ENCODE results near the gene CFAP57.

CFAP57 gene

DNA sequence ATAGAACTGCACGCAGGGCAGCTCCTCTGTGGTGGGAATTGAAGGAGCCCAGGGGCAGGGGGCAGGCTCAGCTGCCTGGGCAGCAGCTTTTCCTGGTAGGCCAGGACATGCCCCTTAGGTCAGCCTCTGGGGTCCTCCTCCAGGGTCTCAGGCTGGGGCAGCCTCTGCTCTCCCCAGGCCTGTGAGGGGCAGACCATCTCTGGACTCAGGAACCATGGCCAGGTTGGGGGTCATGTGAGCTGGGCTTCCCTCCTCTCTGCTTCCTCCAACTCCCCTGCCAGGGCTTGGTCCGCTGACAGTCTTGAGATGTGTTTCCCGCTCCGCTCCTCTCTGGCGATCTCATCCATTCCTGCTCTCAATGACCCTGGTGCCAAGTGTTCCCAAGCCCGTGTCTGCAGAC is 107.5 kb downstream of the CFAP57 start:
- DNase-seq: no peak

DNA sequence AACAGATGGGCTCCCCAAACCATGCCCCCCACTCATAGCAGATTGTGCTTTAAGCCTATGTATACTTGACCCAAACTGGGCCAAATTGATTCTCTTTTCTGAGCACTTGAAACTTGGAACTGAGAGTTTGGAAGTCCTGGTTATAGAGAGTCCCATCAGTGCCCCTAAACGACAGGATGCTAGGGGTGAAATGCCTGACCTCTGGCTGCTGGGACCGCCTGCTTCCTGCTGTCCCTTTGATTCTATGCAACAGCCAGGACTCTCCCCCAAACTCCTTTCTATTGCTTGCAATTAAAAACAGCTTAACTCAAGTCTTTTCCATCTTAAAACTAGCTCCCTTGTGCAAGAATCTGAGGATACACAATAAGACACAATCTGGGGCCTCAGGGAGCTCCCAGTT is 108.6 kb downstream of the CFAP57 start:
- no peak for DNase-seq

DNA sequence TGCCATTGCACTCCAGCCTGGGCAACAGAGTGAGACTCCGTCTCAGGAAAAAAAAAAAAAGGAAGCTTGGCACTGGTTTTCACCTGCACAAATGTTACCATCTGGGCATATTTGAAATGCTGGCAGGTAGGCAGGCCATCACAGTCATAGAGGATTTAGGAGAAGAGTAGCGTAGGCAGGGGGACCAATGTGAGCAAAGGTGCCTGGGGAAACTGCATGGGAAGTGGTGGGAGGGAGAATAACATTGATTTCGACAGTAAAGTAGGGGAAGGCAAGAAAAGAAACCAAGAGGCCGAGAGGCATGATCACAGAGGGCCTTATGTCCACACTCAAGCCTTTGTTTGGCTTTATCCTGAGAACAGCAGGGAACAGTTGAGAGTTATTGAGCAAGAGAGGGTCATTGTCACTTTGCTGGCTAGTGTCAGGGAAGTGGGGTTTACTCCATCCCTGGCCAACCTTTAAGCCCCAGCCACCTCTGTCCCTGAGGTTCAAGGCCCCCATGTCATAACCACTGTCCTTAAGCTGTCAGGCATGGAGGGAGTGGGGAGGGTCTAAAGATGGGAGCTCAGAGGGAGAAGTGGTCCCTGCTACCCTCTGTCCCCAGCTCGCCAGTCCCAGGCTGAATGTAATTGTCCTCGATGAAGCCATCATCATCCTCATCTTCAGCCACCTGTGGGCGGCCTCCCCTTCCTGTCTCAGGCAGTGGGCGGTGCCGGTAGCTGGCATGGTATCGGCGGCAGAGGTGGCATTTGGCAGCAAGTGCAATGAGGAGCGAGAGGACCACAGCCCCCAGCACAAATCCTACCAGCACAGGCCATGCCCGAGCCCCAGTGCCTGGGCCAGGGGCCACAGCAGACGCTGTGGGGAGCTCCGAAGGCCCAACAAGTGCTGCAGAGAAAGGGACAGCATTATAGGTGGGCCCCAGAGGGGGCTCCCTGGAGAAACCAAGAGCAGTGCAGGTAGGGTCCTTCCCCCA is 110.4 kb downstream of the CFAP57 start:
- DNase-seq: no peak

DNA sequence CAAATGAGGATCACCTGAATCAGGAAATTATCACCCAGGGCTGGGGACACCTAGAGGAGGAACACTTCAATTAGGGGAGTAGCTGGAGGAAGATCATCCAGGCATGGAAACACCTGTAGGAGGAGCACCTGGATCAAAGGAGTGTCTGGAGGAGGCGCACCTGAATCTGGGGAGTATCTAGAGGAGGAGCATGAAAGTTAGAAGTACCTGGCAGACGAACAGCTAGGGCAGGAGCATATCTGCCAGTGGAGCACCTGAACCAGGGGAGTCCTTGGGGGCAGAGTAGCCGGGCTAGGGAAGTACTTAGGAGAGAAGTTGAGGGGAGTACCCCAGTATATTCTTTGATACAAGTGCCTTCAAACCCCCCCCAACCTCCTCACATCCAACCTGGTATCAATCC is 111.9 kb downstream of the CFAP57 start:
- no peak for DNase-seq

DNA sequence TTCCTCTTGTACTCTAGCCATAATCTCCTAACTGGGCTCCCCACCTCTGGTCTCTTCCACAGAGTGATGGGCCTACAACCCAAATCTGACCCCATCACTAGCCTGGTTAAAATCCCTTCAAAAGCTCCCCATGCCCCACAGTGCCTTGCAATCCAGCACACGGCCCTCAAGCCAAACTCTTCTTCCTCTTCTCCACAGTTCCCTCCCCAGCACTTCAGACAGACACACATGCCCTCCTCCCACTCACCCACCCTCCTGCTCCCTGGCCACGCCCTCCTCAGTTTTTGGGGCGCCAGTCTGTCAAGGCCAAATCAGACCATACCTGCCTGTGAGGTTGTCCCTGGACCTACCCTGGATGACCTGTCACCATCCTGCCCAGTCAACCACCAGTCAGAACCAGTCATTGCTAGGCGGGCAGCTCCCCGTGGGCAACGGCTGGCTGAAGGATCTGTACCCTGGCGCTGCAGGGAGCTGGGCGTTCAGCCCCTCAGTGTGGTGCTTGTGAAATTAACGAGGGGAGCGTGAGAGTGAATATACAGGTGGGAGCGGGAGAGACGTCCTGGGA is 112.5 kb downstream of the CFAP57 start:
- no peak for DNase-seq

DNA sequence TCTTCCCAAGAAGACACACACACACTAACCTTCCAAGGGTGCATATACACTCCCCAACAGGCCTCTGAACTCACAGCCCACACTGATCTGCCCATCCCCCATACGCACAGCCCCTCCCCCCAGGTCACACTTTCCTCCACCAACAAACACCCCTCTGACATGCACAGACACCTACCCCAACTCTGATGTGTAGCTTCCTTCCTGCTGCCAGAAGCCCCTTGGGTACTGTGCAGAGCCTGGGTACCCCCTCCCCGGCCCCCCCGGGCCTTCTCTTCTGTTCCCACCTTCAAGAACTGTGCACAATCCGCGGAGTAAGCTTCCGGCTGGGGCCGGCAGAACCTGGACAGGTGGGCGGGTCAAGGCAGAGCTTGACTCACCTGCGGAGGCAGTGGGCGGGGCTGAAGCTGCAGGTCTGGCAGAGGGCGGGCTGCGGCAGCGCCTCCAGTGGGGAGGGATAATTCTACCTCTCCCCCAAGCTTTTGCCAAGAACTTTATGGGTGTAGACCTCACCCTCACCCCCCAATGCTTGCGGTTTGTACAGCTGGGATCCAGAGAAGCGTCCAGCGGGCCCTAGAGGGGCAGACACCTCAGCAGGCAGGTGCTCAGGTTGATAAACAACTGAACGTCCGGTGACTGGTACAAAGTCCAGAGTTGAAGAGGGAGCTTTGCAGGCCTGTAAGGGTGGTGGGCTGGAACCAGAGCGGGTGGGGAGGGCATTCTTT is 113.3 kb downstream of the CFAP57 start, which contains the start of gene C1orf210:
Gene C1orf210, minus strand, starts transcription at position 313 of the 722 bp plus-strand sequence. CDS start 2,311 bp downstream, outside the sequence.
- DNase-seq: no peak

- DNase-seq: no peak
These were observed 114.0 kb downstream of the CFAP57 start for GRCh38 chr1:43286115-43286514.

- no peak for DNase-seq
These were observed 114.4 kb downstream of the CFAP57 start for GRCh38 chr1:43286533-43286932.

DNA sequence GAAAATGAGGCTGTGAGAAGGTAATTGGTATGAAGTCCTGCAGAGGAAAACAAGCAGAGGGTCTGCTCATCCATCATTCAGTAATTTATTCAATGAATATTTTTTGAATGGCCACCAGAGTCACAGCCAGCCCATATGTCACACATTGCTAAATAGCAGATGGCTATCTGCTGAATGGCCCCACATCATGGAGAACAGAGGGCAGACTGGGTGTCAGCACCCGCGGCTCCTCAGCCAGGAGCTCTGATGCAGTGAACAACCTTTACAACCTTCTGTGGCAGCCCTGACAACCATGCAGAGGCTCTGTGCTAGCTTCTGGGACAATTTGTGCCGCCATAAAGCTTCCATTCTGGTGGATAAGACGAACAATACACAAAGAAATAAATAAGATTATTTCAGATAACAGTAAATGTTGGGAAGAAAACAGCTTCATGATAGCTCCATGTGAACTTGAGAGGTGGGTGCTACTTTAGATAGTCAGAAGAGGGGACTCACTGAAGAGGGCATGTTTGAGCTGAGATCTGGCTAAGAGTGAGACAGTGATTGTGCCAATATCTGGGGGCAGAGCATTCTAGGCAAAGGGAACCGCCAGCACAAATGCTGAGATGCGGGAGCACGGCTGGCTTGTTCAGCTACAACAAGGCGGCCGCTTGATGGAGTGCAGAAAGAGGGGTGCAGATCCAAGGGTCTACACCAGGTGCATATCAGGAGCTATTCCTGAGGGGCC is 116.1 kb downstream of the CFAP57 start:
- DNase-seq: no peak

DNA sequence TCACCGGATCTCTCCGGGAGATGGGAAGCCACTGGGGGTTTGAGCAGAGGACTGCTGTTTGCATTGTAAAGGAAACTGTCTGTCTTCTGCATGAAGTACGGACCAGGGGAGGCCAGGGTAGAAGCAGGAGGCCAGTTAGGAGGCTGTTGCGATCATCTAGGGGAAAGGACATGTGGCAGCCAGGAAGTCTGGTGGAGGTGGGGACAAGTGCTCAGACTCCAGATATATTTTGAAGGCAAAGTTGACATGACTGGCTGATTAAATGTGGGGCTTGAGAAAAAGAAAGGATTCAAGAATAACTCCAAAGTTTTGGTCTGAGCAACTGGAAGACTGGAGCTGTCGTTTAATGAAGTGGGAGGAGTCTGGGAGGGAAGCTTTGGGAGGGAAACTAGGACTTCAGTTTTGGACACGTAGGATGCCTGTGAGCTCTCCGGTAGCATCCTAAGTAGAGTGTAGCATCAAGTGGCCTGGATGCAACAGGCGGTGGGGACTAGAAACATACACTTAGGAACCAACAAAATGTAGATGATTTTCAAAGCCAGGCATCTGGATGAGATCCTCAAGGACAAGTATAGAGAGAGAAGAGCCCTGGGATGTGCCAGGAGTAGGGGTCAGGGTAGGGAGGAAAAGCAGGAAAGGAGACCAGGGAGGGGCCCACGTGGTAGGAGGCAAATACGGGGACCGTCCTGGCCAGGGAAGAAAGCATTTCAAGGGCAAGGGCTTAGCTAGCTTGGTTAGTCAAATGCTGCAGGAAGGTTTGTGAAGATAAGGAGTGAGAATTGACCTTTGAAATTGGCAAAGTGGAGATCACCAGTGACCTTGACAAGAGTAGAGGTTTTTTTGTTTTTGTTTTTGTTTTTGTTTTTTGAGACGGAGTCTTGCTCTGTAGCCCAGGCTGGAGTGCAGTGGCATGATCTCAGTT is 116.9 kb downstream of the CFAP57 start:
- no peak for DNase-seq

- no peak for DNase-seq
These were observed 120.1 kb downstream of the CFAP57 start for GRCh38 chr1:43292216-43292615.

- DNase-seq: no peak
These were observed 120.5 kb downstream of the CFAP57 start for GRCh38 chr1:43292679-43293078.

- no peak for DNase-seq
These were observed 121.0 kb downstream of the CFAP57 start for GRCh38 chr1:43293176-43293575.

DNA sequence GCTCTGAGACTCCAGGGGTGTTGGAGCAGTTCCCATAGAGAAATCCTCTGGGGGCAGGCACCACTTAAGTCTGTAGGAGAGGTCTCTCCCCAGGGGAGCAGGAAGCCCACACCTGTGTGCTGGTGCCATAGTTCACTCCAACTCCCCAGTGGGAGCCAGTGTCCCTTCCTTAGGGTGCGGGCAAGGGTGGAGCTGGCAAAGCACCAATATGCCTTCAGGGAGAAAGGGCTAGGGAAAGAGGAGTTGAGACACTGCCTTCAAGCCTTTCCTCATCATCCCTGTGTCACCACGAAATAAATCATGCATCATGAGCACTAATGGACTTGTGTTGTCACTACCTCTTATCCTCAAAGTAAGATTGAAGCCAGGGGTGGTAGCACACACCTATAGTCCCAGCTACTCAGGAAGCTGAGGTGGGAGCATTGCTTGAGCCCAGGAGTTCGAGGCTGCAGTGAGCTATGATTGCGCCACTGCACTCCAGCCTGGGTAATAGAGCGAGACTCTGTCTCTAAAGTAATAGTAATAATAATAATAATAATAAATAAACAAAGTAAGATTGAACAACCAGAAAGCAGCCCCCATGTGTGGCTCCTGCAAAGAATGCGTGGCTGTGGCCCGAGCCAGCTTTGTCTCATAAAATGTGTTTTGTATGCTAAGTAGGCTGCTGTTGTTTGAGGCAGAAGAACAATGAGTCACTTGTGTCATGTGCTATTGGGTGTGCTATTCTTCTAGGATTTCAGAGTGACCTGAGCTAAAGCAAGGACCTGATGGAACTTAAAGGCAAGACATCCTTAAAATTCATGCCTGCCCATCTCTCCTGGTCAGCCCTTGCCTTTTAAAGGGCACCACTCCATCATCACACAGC is 122.0 kb downstream of the CFAP57 start:
- no peak for DNase-seq

DNA sequence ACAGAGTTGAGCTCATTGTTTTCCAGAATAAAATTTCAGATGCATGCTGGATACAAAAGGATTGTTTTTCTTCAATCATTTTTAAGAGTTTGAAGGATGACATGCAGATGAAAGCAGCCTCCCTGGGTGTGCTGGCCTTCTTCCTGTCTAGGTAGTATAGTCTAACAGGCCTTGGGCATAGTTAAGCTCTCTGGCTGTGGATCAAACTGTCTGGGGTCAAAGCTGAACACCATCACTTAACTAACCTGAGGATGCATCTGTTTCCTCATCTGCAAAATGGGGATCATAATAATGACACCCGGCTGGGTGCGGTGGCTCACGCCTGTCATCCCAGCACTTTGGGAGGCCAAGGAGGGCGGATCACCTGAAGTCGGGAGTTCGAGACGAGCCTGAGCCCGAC is 122.6 kb downstream of the CFAP57 start:
- DNase-seq: no peak

- DNase-seq: no peak
These were observed 124.1 kb downstream of the CFAP57 start for GRCh38 chr1:43296207-43296606.

DNA sequence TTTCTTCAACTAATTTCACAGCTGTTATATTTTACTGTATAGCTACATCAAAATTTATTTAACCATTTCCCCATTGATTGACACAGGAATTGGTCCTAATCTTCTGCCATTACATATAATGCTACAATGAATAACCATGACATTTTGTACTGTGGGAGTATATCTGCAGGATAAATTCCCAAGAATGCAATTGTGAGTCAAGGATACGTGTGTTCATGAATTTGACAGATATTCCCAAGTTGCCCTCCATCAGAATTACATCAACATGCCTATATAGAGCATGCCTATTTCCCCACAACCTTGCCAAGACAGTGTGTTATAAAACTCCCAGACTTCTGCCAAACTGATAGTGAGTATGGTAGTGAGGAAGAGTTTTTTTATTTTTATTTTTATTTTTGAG is 125.9 kb downstream of the CFAP57 start:
- DNase-seq: no peak

- DNase-seq: no peak
These were observed 127.0 kb downstream of the CFAP57 start for GRCh38 chr1:43299101-43299500.

GRCh38 chr1:43300378-43301094 is 128.4 kb downstream of the CFAP57 start, which contains the start of gene TIE1:
Gene TIE1 (plus strand): TSS chr1:43300982. CDS start chr1:43301072, 90 bp downstream.
- no peak for DNase-seq

DNA sequence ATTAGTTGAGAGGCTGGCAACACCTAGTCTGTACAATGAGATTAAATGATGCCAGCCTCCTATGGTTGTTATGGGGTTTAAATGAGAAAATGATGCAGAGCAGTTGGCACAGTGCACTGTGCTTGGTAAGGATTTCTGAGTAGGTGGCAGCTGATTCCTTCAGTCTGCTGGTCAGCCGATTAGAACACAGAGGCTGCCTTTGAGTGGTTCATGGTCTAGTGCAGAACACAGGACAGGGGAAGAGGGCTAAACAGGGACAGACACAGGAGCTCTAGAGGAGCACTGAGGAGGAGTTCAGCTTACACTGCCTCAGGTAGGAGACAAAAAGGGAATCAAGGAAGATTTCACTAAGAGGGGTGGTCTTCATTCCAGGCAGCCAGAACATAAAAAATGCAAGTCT is 130.1 kb downstream of the CFAP57 start:
- DNase-seq: no peak

Data from stimulated activated CD4-positive, alpha-beta T cell treated with anti-CD3 and anti-CD28 coated beads, Interleukin-4, amount 100 ng/mL, for 1 hour (primary cell).